ENCODE measurements around the gene SMIM44. TPM values are rescaled to one million over a fixed set of nuclear protein-coding genes. Genes with fewer than 3 reads are reported as not detected.
"Not testable (repeated sequence)": the region's sequence is repeated elsewhere in the genome, so short reads cannot be mapped to it uniquely, and the experiment has no call there.

Gene SMIM44
- total RNA-seq, 2 donors from 2014 or later, result not detected

GRCh38 chr19:3454656-3455392 lies 28.4 kb downstream of the SMIM44 start:
- no peak for ATAC-seq (replicated peaks)
- H3K27me3 Mint-ChIP-seq, result no peaks in the 10 kb centered on the region
- H3K27ac Mint-ChIP-seq, result no peak overlapping the region
- H3K4me3 Mint-ChIP-seq, result no peak overlapping the region
- H3K4me1 Mint-ChIP-seq, result peaks cover 5% of the 10 kb centered on the region
- H3K36me3 Mint-ChIP-seq (ENCODE audit: low read depth), result peaks cover 29% of the 10 kb centered on the region
- H3K9me3 Mint-ChIP-seq, result no peaks in the 10 kb centered on the region

- H3K4me1 Mint-ChIP-seq, result peaks cover 5% of the 10 kb centered on the region
- H3K27me3 Mint-ChIP-seq, result no peaks in the 10 kb centered on the region
- ATAC-seq (replicated peaks), result no peak
- peaks cover 29% of the 10 kb centered on the region for H3K36me3 Mint-ChIP-seq (ENCODE audit: low read depth)
- no peak overlapping the region for H3K27ac Mint-ChIP-seq
- no peaks in the 10 kb centered on the region for H3K9me3 Mint-ChIP-seq
- no peak overlapping the region for H3K4me3 Mint-ChIP-seq
Observed at GRCh38 chr19:3453840-3454239, 29.4 kb downstream of the SMIM44 start.

DNA sequence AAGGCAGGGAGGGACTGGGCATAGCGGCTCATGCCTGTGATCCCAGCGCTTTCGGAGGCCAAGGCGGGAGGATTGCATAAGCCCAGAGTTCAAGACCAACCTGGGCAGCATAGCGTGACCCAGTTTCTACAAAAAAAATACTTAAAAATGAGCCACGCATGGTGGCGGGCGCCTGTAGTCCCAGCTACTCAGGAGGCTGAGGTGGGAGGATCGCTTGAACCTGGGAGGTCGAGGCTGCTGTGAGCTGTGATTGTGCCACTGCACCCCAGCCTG lies 30.4 kb downstream of the SMIM44 start:
- H3K27me3 Mint-ChIP-seq; H3K9me3 Mint-ChIP-seq; H3K4me3 Mint-ChIP-seq; H3K4me1 Mint-ChIP-seq; ATAC-seq (replicated peaks); H3K27ac Mint-ChIP-seq: not testable (repeated sequence)
- peaks cover 29% of the 10 kb centered on the region for H3K36me3 Mint-ChIP-seq (ENCODE audit: low read depth)

- Mint-ChIP-seq H3K36me3 (ENCODE audit: low read depth) (peaks cover 29% of the 10 kb centered on the region), H3K27me3 (no peaks in the 10 kb centered on the region), H3K4me1 (peaks cover 5% of the 10 kb centered on the region), H3K9me3 (no peaks in the 10 kb centered on the region), H3K27ac (no peak overlapping the region), H3K4me3 (no peak overlapping the region)
- no peak for ATAC-seq (replicated peaks)
Observed at GRCh38 chr19:3452171-3452941, 30.9 kb downstream of the SMIM44 start.

DNA sequence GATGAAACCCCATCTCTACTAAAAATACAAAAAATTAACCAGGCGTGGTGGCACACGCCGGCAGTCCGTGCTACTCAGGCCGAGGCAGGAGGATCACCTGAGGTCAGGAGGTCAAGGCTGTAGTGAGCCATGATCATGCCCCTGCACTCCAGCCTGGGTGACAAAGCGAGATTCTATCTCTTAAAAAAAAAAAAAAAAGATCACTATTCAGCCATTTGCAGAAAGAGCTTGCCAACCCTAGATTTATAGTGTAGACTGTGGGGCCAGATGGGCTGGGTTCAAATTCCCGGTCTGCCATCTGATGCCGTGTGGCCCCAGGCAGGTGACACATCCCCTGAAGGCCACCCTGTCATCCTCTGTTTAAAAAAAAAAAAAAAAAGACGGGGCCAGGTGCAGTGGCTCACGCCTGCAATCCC lies 31.8 kb downstream of the SMIM44 start:
- Mint-ChIP-seq H3K36me3 (ENCODE audit: low read depth) (peaks cover 29% of the 10 kb centered on the region), H3K4me3 (no peak overlapping the region), H3K9me3 (no peaks in the 10 kb centered on the region), H3K4me1 (peaks cover 5% of the 10 kb centered on the region), H3K27me3 (no peaks in the 10 kb centered on the region), H3K27ac (no peak overlapping the region)
- no peak for ATAC-seq (replicated peaks)

DNA sequence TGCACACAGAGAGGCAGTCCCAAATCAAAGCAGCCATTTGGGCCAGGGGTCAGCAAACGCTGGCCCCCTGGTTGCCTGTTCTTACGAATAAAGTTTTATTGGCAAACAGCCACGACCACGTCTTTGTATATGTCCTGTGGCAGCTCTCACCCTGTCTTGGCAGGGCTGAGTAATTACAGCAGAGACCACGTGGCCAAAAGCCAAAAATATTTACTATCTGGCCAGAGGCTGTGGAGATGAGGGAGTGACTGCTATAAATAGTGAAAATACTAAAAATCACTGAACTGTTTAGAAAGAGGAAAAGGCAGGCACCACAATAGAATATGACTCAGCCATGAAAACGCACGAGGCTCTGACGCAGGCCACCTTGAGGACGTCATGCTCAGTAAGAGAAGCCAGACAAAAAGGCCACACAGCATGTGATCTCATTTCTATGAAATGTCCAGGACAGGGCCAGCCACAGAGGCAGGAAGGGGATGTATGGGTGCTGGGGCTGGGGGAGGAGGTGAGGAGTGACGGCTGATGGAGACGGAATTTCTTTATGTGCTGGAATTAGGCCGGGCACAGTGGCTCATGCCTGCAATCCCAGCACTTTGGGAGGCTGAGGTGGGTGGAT lies 32.3 kb downstream of the SMIM44 start:
- ATAC-seq (replicated peaks), result peak; percentile 56
- no peak overlapping the region for H3K27ac Mint-ChIP-seq

GRCh38 chr19:3448616-3449334 lies 34.5 kb downstream of the SMIM44 start:
- Mint-ChIP-seq H3K36me3 (ENCODE audit: low read depth) (peaks cover 29% of the 10 kb centered on the region), H3K9me3 (no peaks in the 10 kb centered on the region), H3K4me1 (peaks cover 5% of the 10 kb centered on the region), H3K4me3 (no peak overlapping the region), H3K27ac (no peak overlapping the region), H3K27me3 (no peaks in the 10 kb centered on the region)
- no peak for ATAC-seq (replicated peaks)

More for the DNA sequence above, 32.3 kb downstream of the SMIM44 start:
- Mint-ChIP-seq H3K27me3 (no peaks in the 10 kb centered on the region), H3K36me3 (ENCODE audit: low read depth) (peaks cover 29% of the 10 kb centered on the region), H3K4me3 (no peak overlapping the region), H3K4me1 (peaks cover 5% of the 10 kb centered on the region), H3K9me3 (no peaks in the 10 kb centered on the region)

DNA sequence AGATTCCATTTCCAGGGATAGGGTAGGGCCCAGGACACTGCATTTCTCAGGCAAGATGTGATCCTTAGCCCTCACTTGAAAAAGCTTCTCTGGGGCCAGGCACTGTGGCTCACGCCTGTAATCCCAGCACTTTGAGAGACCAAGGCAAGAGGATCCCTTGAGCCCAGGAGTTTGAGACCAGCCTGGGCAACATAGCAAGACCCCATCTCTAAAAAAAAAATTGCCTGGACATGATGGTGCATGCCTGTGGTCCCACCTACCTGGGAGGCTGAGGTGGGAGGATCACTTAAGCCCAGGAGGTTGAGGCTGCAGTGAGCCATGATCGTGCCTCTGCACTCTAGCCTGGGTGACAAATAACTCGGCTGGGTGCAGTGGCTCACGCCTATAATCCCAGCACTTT lies 36.6 kb downstream of the SMIM44 start:
- H3K9me3 Mint-ChIP-seq; H3K4me1 Mint-ChIP-seq; H3K4me3 Mint-ChIP-seq; H3K27ac Mint-ChIP-seq; ATAC-seq (replicated peaks); H3K27me3 Mint-ChIP-seq: not testable (repeated sequence)
- H3K36me3 Mint-ChIP-seq (ENCODE audit: low read depth), result peaks cover 15% of the 10 kb centered on the region

DNA sequence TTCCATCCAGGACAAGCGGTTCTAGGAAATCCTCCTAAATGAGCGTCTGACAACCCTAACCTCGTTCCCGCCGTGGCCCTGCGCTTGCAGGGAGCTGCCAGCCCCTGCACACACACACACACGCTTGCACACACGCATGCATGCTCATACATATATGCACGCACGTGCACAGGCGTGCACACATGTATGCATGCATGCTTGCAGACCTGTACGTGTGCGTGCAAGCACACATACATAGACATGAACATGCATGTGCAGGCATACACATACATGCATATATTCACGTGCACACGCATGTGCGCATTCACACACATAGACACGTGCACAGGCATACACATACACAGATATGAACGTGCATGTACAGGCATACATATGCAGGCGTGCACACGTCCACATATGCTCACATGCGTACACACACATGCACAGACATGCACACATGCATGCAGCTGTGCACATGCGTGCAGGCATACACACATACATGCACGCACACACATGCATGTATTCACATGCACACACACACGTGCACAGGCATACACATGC lies 38.5 kb downstream of the SMIM44 start:
- H3K9me3 Mint-ChIP-seq, result no peaks in the 10 kb centered on the region
- no peak overlapping the region for H3K4me3 Mint-ChIP-seq
- no peak overlapping the region for H3K27ac Mint-ChIP-seq
- H3K36me3 Mint-ChIP-seq (ENCODE audit: low read depth), result no peaks in the 10 kb centered on the region
- ATAC-seq (replicated peaks), result no peak
- no peaks in the 10 kb centered on the region for H3K27me3 Mint-ChIP-seq
- no peaks in the 10 kb centered on the region for H3K4me1 Mint-ChIP-seq

DNA sequence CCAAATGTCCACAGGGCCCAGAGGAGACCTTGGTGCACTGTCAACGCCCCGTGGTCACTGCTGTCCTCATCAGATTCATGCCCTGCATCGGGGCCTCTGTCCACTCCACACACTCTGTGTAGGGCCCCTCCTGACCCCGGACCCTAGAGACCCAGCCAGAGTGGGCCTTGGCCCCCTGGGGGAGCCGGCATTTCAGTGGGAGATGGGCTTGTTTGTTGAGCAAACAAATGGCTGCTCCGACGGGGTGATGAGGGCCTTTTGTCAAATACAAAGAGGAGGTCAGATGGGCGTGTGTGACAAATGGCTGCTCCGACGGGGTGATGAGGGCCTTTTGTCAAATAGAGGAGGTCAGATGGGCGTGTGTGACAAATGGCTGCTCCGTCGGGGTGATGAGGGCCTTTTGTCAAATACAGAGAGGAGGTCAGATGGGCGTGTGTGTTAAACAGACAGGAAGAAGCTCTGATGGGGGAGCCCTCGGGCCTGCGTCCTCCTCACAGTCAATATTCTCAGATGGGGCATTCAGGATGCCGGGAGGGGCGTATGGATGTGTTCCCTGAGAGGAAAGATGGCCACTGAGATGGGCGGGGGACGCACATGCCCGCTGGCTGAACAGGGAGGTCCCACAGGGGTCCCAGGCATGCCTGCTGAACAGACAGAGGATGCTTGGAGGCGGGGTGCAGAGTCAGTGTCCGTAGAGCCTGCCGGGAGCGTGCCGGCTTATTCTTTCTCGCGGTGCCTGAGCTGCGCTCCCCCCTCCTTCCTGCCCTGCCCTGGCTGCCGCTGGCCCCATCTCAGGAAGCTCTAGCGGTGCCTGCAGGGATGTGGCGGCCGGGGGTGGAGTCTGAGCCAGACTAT lies 39.2 kb downstream of the SMIM44 start:
- Mint-ChIP-seq H3K9me3 (no peaks in the 10 kb centered on the region), H3K27ac (no peak overlapping the region), H3K4me3 (no peak overlapping the region), H3K4me1 (no peaks in the 10 kb centered on the region), H3K36me3 (ENCODE audit: low read depth) (no peaks in the 10 kb centered on the region), H3K27me3 (no peaks in the 10 kb centered on the region)
- ATAC-seq (replicated peaks), result no peak

DNA sequence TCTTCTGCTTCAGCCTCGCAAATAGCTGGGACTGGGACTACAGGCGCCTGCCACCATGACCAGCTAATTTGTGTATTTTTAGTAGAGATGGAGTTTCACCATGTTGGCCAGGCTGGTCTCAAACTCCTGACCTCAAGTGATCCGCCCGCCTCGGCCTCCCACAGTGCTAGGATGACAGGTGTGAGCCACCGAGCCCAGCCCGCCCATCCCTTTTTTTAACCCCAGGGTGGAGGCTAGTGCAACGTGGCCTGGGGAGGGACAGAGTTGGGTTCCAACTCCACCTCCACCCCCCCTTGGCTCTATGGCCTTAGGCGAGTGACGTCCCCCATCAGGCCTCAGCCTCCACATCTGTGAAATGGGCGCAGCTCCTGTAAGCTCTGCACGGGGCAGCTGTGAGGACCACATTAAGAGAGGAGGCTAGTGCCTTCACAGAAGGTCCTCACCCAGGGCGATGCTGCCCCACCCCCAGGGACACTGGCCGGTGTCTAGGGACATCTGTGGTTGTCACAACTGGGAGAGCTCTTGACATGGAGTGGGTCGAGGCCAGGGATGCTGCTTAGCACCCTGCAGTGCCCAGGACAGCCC lies 40.7 kb downstream of the SMIM44 start:
- Mint-ChIP-seq H3K27me3 (no peaks in the 10 kb centered on the region), H3K36me3 (ENCODE audit: low read depth) (peaks cover 5% of the 10 kb centered on the region), H3K9me3 (no peaks in the 10 kb centered on the region), H3K4me1 (no peaks in the 10 kb centered on the region), H3K27ac (no peak overlapping the region), H3K4me3 (no peak overlapping the region)
- ATAC-seq (replicated peaks), result no peak

GRCh38 chr19:3441986-3442329 lies 41.3 kb downstream of the SMIM44 start:
- no peaks in the 10 kb centered on the region for H3K4me1 Mint-ChIP-seq
- peaks cover 8% of the 10 kb centered on the region for H3K36me3 Mint-ChIP-seq (ENCODE audit: low read depth)
- H3K9me3 Mint-ChIP-seq, result no peaks in the 10 kb centered on the region
- no peak overlapping the region for H3K4me3 Mint-ChIP-seq
- no peak for ATAC-seq (replicated peaks)
- H3K27me3 Mint-ChIP-seq, result no peaks in the 10 kb centered on the region
- H3K27ac Mint-ChIP-seq, result no peak overlapping the region

GRCh38 chr19:3441089-3441985 lies 41.9 kb downstream of the SMIM44 start:
- H3K27me3 Mint-ChIP-seq, result no peaks in the 10 kb centered on the region
- no peak for ATAC-seq (replicated peaks)
- no peaks in the 10 kb centered on the region for H3K9me3 Mint-ChIP-seq

More at GRCh38 chr19:3441089-3441985, 41.9 kb downstream of the SMIM44 start:
- no peak overlapping the region for H3K27ac Mint-ChIP-seq
- H3K4me1 Mint-ChIP-seq, result no peaks in the 10 kb centered on the region
- peaks cover 8% of the 10 kb centered on the region for H3K36me3 Mint-ChIP-seq (ENCODE audit: low read depth)
- H3K4me3 Mint-ChIP-seq, result no peak overlapping the region

Data from activated T-helper 17 cell treated with anti-CD3 and anti-CD28 coated beads, Interleukin-2, amount 50 U/mL, for 72 hours (primary cell).